Adrenal gland (tissue), 12 donors: Measurements from ENCODE around the gene PHF1. TPM values are rescaled to one million over a fixed set of nuclear protein-coding genes. Genes with fewer than 3 reads are reported as not detected.
"Not testable (repeated sequence)": the region's sequence is repeated elsewhere in the genome, so short reads cannot be mapped to it uniquely, and the experiment has no call there.

ENCODE experiments used
- DNase-seq, 7 donors: peaks; one replicate each; pipeline ENCODE4 v3.0.0-alpha.2; 2019 to 2020
- H3K27ac ChIP-seq, 5 donors: fragments of 200-600 bp; sonication (generic) in 4 of 5; 1 replicate in 3 of 5; 2 replicates in 2 of 5; pipeline versions ENCODE4 v1.5.1 to v1.8.0; 2016 to 2020; ENCODE audit warnings: mild to moderate bottlenecking in 1 of 5
- H3K27me3 ChIP-seq: fragments of 200-600 bp; 2 replicates; pipeline ENCODE4 v1.8.0; 2021
- H3K36me3 ChIP-seq, 2 donors: fragments of 200-600 bp; replicated peaks in 1 of 2; 1 replicate in 1 of 2; 2 replicates in 1 of 2; pipeline versions ENCODE4 v1.5.1 to v1.8.0; 2018 to 2022
- H3K4me1 ChIP-seq, 2 donors: fragments of 200-600 bp; replicated peaks in 1 of 2; 1 replicate in 1 of 2; 2 replicates in 1 of 2; pipeline versions ENCODE4 v1.5.1 to v1.8.0; 2018 to 2021
- H3K4me3 ChIP-seq, 4 donors: fragments of 200-600 bp; sonication (generic) in 3 of 4; one replicate each; pipeline ENCODE4 v1.5.1; 2016 to 2018
- H3K9me3 ChIP-seq, 3 donors: fragments of 200-600 bp; sonication (generic) in 1 of 3; replicated peaks in 1 of 3; 1 replicate in 2 of 3; 2 replicates in 1 of 3; pipeline versions ENCODE4 v1.5.1 to v1.8.0; 2016 to 2021
- POLR2A ChIP-seq, 2 donors: fragments of 450-650 bp; IDR thresholded peaks; one replicate each; pipeline ENCODE4 v1.6.1; 2017; ENCODE audit warnings: antibody characterized with exemption in 2 of 2, mild to moderate bottlenecking in 2 of 2, moderate library complexity in 1 of 2
- WGBS, 4 donors: extraction: QIAGEN DNeasy Blood & Tissue Kit in 2 of 4; methylation state at CpG; one replicate each; pipeline versions ENCODE4 v1.1.5 to v1.1.7; 2013 to 2017; 5-methylcytosine and 5-hydroxymethylcytosine counted together
- intact Hi-C, 2 donors: fragments of 100-400 bp; cut with DNase I; formaldehyde crosslinking; loops; one replicate each; pipeline versions ENCODE4 v1.14.1 to v1.15.0; 2022 to 2023
- polyA plus RNA-seq, 3 donors: library from polyadenylated mRNA; stranded (reverse); fragments of 200-250 nt in 2 of 3; fragments of 350-450 nt in 1 of 3; fragmentation: Illumina TruSeq in 1 of 3; extraction: RNeasy Lipid Tissue Mini Kit (QIAGEN cat#74804) in 1 of 3; gene quantifications; one replicate each; pipeline ENCODE4 v1.2.3, GENCODE V29; 2013 to 2014
- total RNA-seq, 9 donors: library from RNA; depleted of rRNA in 4 of 9; stranded (reverse); fragments of >200 nt in 4 of 9; fragments of 120-200 nt in 1 of 9; fragmentation: NEBNext Ultra II Directional in 1 of 9; extraction: Animal tissue kit (Norgen Biotek cat#: 25700) in 1 of 9; gene quantifications; one replicate each; pipeline versions ENCODE4 v1.1.0 to v1.2.4, GENCODE V29; 2013 to 2023
- TF ChIP-seq, protein P1 (sequence below), 6 experiments: fragments of 450-650 bp in 4 of 6; fragments of 200-600 bp in 2 of 6; sonication (generic) in 1 of 6; IDR thresholded peaks; 1 replicate in 5 of 6; 2 replicates in 1 of 6; pipeline versions ENCODE4 v1.5.1 to v1.8.0; 2016 to 2021; ENCODE audit warnings: antibody characterized with exemption in 6 of 6, mild to moderate bottlenecking in 2 of 6, moderate library complexity in 1 of 6
- donor health status: healthy with polysubstance abuse.
- donor health status: Bipolar disorder and iron deficiency.
- donor health status: DM: yes; HTN: yes; CAD: no.
- donor health status: DM: no; HTN: no; CAD: no.
- donor health status: DM: no; HTN: no; CAD: no.
- donor health status: DM: yes; HTN: yes; CAD: no.

The PHF1 gene
- total and polyA plus RNA-seq, 12 donors: 36.6 to 410 (median 66.6) TPM

DNA sequence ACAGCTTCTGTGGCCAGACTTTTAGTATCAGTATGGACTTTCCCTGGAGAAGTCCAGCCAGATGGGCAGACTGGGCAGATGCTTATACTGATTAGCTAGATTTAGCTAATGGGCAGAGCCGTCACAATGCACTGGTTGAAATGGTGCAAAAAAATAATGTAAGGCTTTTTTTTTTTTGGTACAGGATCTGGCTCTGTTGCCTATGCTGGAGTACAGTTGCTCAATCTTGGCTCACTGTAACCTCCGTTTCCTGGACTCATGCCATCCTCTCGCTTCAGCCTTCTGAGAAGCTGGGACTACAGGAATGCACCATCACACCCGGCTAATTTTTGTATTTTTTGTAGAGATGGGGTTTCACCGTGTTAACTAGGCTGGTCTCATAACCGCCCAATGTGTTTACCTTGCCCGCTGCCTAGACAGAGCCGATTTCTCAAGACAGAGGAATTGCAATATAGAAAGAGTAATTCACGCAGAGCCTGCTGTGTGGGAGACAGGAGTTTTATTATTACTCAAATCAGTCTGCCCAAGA, 35.6 kb upstream of the PHF1 start:
- Histone ChIP-seq H3K27me3 (no peaks in the 10 kb centered on the region), H3K4me1 (peaks cover 20 to 25% of the 10 kb centered on the region in 2 donors), H3K9me3 (no peaks in the 10 kb centered on the region), H3K36me3 (no peaks in the 10 kb centered on the region), H3K4me3 (peak overlapping the region in 1 of 4 donors; percentile 32), H3K27ac (peak overlapping the region in 4 of 5 donors; percentile 65 to 91 (median 75))
- intact Hi-C loops: no loop called here
- no peak for TF ChIP-seq POLR2A (IDR thresholded peaks at IDR 0.05)
- TF ChIP-seq, protein P1, sequence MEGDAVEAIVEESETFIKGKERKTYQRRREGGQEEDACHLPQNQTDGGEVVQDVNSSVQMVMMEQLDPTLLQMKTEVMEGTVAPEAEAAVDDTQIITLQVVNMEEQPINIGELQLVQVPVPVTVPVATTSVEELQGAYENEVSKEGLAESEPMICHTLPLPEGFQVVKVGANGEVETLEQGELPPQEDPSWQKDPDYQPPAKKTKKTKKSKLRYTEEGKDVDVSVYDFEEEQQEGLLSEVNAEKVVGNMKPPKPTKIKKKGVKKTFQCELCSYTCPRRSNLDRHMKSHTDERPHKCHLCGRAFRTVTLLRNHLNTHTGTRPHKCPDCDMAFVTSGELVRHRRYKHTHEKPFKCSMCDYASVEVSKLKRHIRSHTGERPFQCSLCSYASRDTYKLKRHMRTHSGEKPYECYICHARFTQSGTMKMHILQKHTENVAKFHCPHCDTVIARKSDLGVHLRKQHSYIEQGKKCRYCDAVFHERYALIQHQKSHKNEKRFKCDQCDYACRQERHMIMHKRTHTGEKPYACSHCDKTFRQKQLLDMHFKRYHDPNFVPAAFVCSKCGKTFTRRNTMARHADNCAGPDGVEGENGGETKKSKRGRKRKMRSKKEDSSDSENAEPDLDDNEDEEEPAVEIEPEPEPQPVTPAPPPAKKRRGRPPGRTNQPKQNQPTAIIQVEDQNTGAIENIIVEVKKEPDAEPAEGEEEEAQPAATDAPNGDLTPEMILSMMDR (IDR thresholded peaks at IDR 0.05): no peak
- 16 to 20% (median 18%) methylated on average over 9 of the region's 9 CpGs for WGBS, 4 donors
- DNase-seq: peak; percentile 82 to 94 (median 89)

DNA sequence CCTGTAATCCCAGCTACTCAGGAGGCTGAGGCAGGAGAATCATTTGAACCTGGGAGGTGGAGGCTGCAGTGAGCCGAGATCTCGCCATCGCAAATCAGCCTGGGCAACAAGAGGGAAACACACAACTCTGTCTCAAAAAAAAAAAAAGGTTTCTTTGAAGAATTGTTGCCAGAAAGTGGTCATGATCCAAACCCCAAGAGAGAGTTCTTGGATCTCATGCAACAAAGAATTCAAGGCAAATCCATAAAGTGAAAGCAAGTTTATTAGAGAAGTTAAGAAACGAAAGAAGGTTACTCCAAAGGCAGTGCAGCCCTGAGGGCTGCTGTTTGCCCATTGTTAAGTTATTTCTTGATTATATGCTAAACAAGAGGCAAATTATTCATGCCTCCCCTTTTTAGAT, 33.6 kb upstream of the PHF1 start:
- H3K36me3 ChIP-seq: no peaks in the 10 kb centered on the region
- no peaks in the 10 kb centered on the region for H3K9me3 ChIP-seq
- no peak overlapping the region for H3K4me3 ChIP-seq
- no peak for TF ChIP-seq POLR2A (IDR thresholded peaks at IDR 0.05)
- TF ChIP-seq, protein P1 (IDR thresholded peaks at IDR 0.05): no peak
- no peak for DNase-seq
- peaks cover 20 to 25% of the 10 kb centered on the region in 2 donors for H3K4me1 ChIP-seq
- peak overlapping the region in 1 of 5 donors; percentile 47 for H3K27ac ChIP-seq
- no peaks in the 10 kb centered on the region for H3K27me3 ChIP-seq
- WGBS, 4 donors: 63 to 84% (median 74%) methylated on average over 4 of the region's 4 CpGs
- intact Hi-C loops: no loop called here

DNA sequence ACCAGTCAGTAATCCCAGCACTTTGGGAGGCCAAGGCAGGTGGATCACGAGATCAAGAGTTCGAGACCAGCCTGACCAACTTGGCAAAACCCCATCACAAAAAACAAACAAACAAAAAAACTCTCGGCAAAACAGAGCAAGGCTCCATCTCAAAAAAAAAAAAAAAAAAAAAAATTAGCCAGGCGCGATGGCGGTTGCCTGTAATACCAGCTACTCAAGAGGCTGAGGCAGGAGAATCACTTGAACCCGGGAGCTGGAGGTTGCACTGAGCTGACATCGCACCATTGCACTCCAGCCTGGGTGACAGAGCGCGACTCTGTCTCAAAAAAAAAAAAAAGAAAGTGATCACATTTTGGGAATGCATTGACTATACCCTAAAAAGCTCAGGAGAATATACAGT, 31.6 kb upstream of the PHF1 start:
- H3K27ac ChIP-seq, DNase-seq, intact Hi-C loops, H3K9me3 ChIP-seq, H3K4me3 ChIP-seq, H3K36me3 ChIP-seq, H3K27me3 ChIP-seq: not testable (repeated sequence)
- 90 to 97% (median 93%) methylated on average over 10 of the region's 10 CpGs for WGBS, 4 donors
- peaks cover 18 to 22% of the 10 kb centered on the region in 2 donors for H3K4me1 ChIP-seq

DNA sequence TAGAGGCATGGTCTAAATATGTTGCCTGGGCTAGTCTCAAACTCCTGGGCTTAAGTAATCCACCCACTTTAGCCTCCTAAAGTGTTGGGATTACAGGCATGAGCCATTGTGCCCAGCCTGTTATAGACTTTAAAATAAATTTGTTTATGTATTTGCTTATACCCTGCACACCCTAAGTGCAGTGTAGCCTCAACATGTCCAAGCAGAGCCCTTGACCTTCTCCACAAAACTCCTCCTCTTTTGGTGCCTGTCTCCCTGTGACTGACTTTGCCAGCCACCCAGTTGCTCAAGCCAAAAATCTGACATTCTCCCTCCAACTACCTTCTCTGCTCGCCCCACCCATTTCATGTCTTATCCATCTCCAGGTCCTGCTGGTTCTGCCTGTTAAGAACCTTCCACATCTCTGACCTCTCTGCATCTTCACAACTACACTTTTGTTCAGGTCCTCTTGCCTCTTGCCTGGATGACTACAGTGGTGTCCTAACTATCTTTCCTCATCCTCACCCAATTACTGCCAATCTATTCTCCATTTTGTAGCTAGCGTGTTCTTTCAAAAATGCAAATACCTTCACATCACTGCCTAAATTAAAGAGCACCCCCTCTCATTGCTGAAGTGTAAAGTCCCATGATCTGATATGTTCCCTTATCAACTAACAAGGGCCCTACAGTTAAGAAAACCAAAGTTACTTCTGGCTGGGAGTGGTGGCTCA, 30.4 kb upstream of the PHF1 start:
- H3K4me1 ChIP-seq: peaks cover 6 to 10% of the 10 kb centered on the region in 2 donors
- no peak overlapping the region for H3K4me3 ChIP-seq
- no peak for DNase-seq
- no peaks in the 10 kb centered on the region for H3K9me3 ChIP-seq
- WGBS, 4 donors: 68 to 85% (median 81%) methylated on average over 2 of the region's 2 CpGs
- TF ChIP-seq POLR2A (IDR thresholded peaks at IDR 0.05): no peak
- TF ChIP-seq, protein P1 (IDR thresholded peaks at IDR 0.05): no peak
- intact Hi-C loops: no loop called here
- H3K36me3 ChIP-seq: no peaks in the 10 kb centered on the region
- no peak overlapping the region for H3K27ac ChIP-seq
- H3K27me3 ChIP-seq: no peaks in the 10 kb centered on the region
